ENCODE measurements around the gene MFSD6. TPM values are rescaled to one million over a fixed set of nuclear protein-coding genes. Genes with fewer than 3 reads are reported as not detected.
A peak's percentile ranks its signal among the peaks of the same experiment; 100 is the strongest.

The MFSD6 gene
- total RNA-seq, 1 donor from 2014 or later: 55.8 TPM

DNA sequence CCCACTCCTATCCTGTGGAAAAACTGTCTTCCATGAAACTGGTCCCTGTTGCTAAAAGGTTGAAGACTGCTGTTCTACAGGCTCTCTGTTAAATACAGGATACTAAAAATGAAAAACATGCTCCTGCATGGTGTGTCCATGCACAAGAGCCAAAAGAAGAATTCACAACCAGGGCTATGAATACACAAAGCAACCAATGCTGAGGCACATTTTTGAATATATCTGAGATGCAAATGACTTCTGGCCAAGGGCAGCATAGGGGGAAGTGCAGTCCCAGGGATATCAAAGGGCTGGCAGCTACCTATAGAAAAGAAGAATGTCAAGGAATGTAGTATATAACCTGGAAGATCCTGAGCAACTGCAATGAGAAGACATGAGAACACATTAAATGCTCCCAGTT, 119.8 kb downstream of the MFSD6 start:
- ATAC-seq: no peak
- H3K36me3 ChIP-seq: no peaks in the 10 kb centered on the region
- H3K4me1 ChIP-seq: peaks cover 35% of the 10 kb centered on the region
- H3K27ac ChIP-seq: no peak overlapping the region
- H3K4me3 ChIP-seq: no peak overlapping the region
- no peak for DNase-seq
- H3K9me3 ChIP-seq: no peaks in the 10 kb centered on the region
- H3K27me3 ChIP-seq: no peaks in the 10 kb centered on the region
- intact Hi-C loops (cut with DNase I): loop anchor here (10.0 kb wide), 1 partner anchor 107 kb away; no protein-coding TSS in a partner anchor
- TF ChIP-seq, protein P1, sequence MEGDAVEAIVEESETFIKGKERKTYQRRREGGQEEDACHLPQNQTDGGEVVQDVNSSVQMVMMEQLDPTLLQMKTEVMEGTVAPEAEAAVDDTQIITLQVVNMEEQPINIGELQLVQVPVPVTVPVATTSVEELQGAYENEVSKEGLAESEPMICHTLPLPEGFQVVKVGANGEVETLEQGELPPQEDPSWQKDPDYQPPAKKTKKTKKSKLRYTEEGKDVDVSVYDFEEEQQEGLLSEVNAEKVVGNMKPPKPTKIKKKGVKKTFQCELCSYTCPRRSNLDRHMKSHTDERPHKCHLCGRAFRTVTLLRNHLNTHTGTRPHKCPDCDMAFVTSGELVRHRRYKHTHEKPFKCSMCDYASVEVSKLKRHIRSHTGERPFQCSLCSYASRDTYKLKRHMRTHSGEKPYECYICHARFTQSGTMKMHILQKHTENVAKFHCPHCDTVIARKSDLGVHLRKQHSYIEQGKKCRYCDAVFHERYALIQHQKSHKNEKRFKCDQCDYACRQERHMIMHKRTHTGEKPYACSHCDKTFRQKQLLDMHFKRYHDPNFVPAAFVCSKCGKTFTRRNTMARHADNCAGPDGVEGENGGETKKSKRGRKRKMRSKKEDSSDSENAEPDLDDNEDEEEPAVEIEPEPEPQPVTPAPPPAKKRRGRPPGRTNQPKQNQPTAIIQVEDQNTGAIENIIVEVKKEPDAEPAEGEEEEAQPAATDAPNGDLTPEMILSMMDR (IDR thresholded peaks at IDR 0.05): no peak

DNA sequence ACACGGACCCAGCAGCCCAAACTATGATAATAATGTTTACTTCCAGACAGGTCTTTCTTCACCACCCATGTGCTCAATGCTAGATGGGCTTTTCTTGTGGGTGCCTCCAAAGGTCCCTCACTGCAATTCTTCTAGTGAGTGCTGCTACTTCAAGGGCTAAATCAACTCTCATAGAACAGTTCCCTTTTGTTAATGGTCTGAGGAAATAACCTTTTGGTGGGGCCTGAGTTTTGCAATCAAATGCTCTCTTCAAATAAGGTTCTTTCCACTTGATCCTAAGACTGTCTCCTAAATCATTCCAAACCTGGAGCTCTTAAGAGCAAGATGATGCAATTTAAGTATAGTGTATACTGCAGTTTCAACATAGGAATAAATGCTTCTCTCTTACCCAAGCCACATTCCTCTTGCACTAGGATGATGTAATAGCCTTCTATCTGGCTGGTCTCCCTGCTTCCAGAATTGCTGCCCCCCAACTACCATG, 120.4 kb downstream of the MFSD6 start:
- ATAC-seq (peak; percentile 44), DNase-seq (no peak)
- TF ChIP-seq, protein P1 (IDR thresholded peaks at IDR 0.05): no peak

GRCh38 chr2:190529486-190530247, 121.5 kb downstream of the MFSD6 start:
- no peaks in the 10 kb centered on the region for H3K9me3 ChIP-seq
- H3K27ac ChIP-seq: no peak overlapping the region
- TF ChIP-seq, protein P1 (IDR thresholded peaks at IDR 0.05): no peak
- no peaks in the 10 kb centered on the region for H3K27me3 ChIP-seq
- DNase-seq (no peak), ATAC-seq (peak; percentile 3)
- peaks cover 35% of the 10 kb centered on the region for H3K4me1 ChIP-seq
- H3K36me3 ChIP-seq: no peaks in the 10 kb centered on the region
- no peak overlapping the region for H3K4me3 ChIP-seq
- intact Hi-C loops (cut with DNase I): loop anchor here (10.0 kb wide), 1 partner anchor 105 kb away; no protein-coding TSS in a partner anchor

More for the DNA sequence above, 120.4 kb downstream of the MFSD6 start:
- Histone ChIP-seq H3K4me3 (no peak overlapping the region), H3K9me3 (no peaks in the 10 kb centered on the region), H3K27me3 (no peaks in the 10 kb centered on the region), H3K36me3 (no peaks in the 10 kb centered on the region), H3K4me1 (peaks cover 35% of the 10 kb centered on the region), H3K27ac (no peak overlapping the region)
- intact Hi-C loops (cut with DNase I): loop anchor here (10.0 kb wide), 1 partner anchor 106 kb away; no protein-coding TSS in a partner anchor

- intact Hi-C loops (cut with DNase I): no loop called here
- ATAC-seq (no peak), DNase-seq (no peak)
- Histone ChIP-seq H3K36me3 (no peaks in the 10 kb centered on the region), H3K27me3 (no peaks in the 10 kb centered on the region), H3K27ac (no peak overlapping the region), H3K9me3 (no peaks in the 10 kb centered on the region), H3K4me1 (peaks cover 35% of the 10 kb centered on the region), H3K4me3 (no peak overlapping the region)
- TF ChIP-seq, protein P1 (IDR thresholded peaks at IDR 0.05): no peak
These were observed 122.2 kb downstream of the MFSD6 start for GRCh38 chr2:190530248-190530900.

DNA sequence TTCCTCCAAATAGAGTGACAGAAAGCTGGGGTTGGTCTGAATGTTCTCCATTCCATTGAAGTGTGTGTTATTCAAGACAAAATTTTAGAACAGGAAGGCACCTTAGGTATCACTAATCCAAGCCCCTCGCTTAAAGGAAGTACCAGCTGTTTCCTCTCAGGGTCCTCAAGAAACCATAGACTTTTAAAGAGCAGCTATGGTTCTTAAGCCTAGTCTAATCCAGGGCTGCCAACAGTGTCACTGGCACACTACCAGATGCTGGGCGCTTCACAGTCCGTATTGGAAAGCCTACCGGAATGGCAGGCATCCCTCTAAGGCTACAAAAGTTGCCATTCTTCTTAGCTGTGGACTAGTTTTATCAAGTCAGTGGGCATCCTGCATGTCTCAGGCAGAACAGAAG, 124.4 kb downstream of the MFSD6 start:
- no peak overlapping the region for H3K27ac ChIP-seq
- no peak overlapping the region for H3K4me3 ChIP-seq
- H3K27me3 ChIP-seq: no peaks in the 10 kb centered on the region
- intact Hi-C loops (cut with DNase I): no loop called here
- TF ChIP-seq, protein P1 (IDR thresholded peaks at IDR 0.05): no peak
- no peaks in the 10 kb centered on the region for H3K9me3 ChIP-seq
- DNase-seq: no peak
- no peaks in the 10 kb centered on the region for H3K36me3 ChIP-seq
- H3K4me1 ChIP-seq: peaks cover 29% of the 10 kb centered on the region
- no peak for ATAC-seq
